ENCODE measurements around the gene TBX2.

TBX2 gene

GRCh38 chr17:61452301-61453290 lies 53.0 kb downstream of the TBX2 start, which contains the start of gene TBX4:
Gene TBX4 (plus strand): TSS chr17:61452422. CDS start chr17:61456491, 4,069 bp downstream.
- no peak for TF ChIP-seq CTCF (IDR thresholded peaks at IDR 0.05)
- Histone ChIP-seq H3K27ac (peak within 1 kb of the TSS in 1 of 2 donors; percentile 57), H3K4me1 (peaks cover 0 to 29% (median 16%) of the 10 kb centered on the region in 4 donors), H3K36me3 (no peaks in the 10 kb centered on the region), H3K4me3 (peak within 1 kb of the TSS; percentile 38 to 41), H3K27me3 (peaks cover 0 to 69% of the 10 kb centered on the region in 2 donors), H3K9me3 (no peaks in the 10 kb centered on the region)
- intact Hi-C loops (cut with DNase I; ENCODE audit: low total_unique reads): no loop called here
- no peak for DNase-seq

- peak overlapping the region in 1 of 2 donors; percentile 20 for H3K4me3 ChIP-seq
- H3K9me3 ChIP-seq: no peaks in the 10 kb centered on the region
- TF ChIP-seq CTCF (IDR thresholded peaks at IDR 0.05): no peak
- peaks cover 0 to 31% (median 16%) of the 10 kb centered on the region in 4 donors for H3K4me1 ChIP-seq
- DNase-seq: no peak
- no peaks in the 10 kb centered on the region for H3K36me3 ChIP-seq
- H3K27me3 ChIP-seq: peaks cover 0 to 71% of the 10 kb centered on the region in 2 donors
- intact Hi-C loops (cut with DNase I; ENCODE audit: low total_unique reads): no loop called here
- H3K27ac ChIP-seq: no peak overlapping the region
These were observed 54.1 kb downstream of the TBX2 start for GRCh38 chr17:61453566-61454380.

- no peak for TF ChIP-seq CTCF (IDR thresholded peaks at IDR 0.05)
- Histone ChIP-seq H3K9me3 (no peaks in the 10 kb centered on the region), H3K27me3 (peaks cover 0 to 68% of the 10 kb centered on the region in 2 donors), H3K36me3 (no peaks in the 10 kb centered on the region), H3K27ac (no peak overlapping the region), H3K4me1 (peaks cover 0 to 31% (median 16%) of the 10 kb centered on the region in 4 donors), H3K4me3 (peak overlapping the region in 1 of 2 donors; percentile 20)
- intact Hi-C loops (cut with DNase I; ENCODE audit: low total_unique reads): no loop called here
- DNase-seq: no peak
These were observed 55.0 kb downstream of the TBX2 start for GRCh38 chr17:61454381-61455323.

GRCh38 chr17:61455324-61456060 lies 55.8 kb downstream of the TBX2 start:
- no peak overlapping the region for H3K4me3 ChIP-seq
- TF ChIP-seq CTCF (IDR thresholded peaks at IDR 0.05): no peak
- peaks cover 0 to 31% (median 16%) of the 10 kb centered on the region in 4 donors for H3K4me1 ChIP-seq
- no peak overlapping the region for H3K27ac ChIP-seq
- no peaks in the 10 kb centered on the region for H3K36me3 ChIP-seq
- intact Hi-C loops (cut with DNase I; ENCODE audit: low total_unique reads): no loop called here
- DNase-seq: no peak
- H3K27me3 ChIP-seq: peaks cover 0 to 73% of the 10 kb centered on the region in 2 donors
- no peaks in the 10 kb centered on the region for H3K9me3 ChIP-seq
